A549 treated with CpdA at 1 μM for 4 hours (cell line): ENCODE measurements around the gene ATOX1. TPM values are rescaled to one million over a fixed set of nuclear protein-coding genes. Genes with fewer than 3 reads are reported as not detected.

Experiments used
- total RNA-seq: library from RNA; stranded (reverse); fragments of 200-300 nt; extraction: Qiagen RNA extraction; gene quantifications from 5 replicates; pipeline ENCODE4 v1.2.3, GENCODE V29; 2022; ENCODE audit warnings: low read depth

Gene ATOX1, protein sequence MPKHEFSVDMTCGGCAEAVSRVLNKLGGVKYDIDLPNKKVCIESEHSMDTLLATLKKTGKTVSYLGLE
- 201 to 214 TPM (median 211 TPM) in 5 replicates for total RNA-seq

GRCh38 chr5:151758430-151759241 lies at the start of gene ATOX1:
Gene ATOX1, minus strand, starts transcription at chr5:151758631. Its CDS starts 80 bp downstream, at chr5:151758551.

GRCh38 chr5:151771259-151772028 lies 13.0 kb upstream of the ATOX1 start, which contains the start of gene G3BP1:
Gene G3BP1, plus strand, starts transcription at chr5:151771954. Its CDS starts 14,667 bp downstream, at chr5:151786621.

Other genes starting within 250 kb of the ATOX1 start
- gene FAT2, start 167.3 kb downstream of the ATOX1 start, total RNA-seq, result 0.01 TPM in 1 of 5 replicates, not detected in the others
- 15.0 to 28.3 TPM (median 21.6 TPM) in 5 replicates for gene SPARC, start 71.7 kb downstream of the ATOX1 start, total RNA-seq
- gene G3BP1, start 13.3 kb upstream of the ATOX1 start, total RNA-seq, result 146 to 166 TPM (median 149 TPM) in 5 replicates
- not detected in 5 replicates for gene GLRA1, start 166.2 kb upstream of the ATOX1 start, total RNA-seq